Activated CD4-positive, alpha-beta T cell treated with anti-CD3 and anti-CD28 coated beads, Interleukin-2, Interleukin-6, amounts not matched to agents 100 ng/mL and 50 ng/mL, durations not matched to agents 16 hours and 8 hours (primary cell): ENCODE data around the gene STAM.
A peak's percentile ranks its signal among the peaks of the same experiment; 100 is the strongest.
"Not testable (repeated sequence)": the region's sequence is repeated elsewhere in the genome, so short reads cannot be mapped to it uniquely, and the experiment has no call there.

ENCODE experiments used
- DNase-seq: peaks from one replicate; pipeline ENCODE4 v3.0.0-alpha.2; 2020

STAM gene

DNA sequence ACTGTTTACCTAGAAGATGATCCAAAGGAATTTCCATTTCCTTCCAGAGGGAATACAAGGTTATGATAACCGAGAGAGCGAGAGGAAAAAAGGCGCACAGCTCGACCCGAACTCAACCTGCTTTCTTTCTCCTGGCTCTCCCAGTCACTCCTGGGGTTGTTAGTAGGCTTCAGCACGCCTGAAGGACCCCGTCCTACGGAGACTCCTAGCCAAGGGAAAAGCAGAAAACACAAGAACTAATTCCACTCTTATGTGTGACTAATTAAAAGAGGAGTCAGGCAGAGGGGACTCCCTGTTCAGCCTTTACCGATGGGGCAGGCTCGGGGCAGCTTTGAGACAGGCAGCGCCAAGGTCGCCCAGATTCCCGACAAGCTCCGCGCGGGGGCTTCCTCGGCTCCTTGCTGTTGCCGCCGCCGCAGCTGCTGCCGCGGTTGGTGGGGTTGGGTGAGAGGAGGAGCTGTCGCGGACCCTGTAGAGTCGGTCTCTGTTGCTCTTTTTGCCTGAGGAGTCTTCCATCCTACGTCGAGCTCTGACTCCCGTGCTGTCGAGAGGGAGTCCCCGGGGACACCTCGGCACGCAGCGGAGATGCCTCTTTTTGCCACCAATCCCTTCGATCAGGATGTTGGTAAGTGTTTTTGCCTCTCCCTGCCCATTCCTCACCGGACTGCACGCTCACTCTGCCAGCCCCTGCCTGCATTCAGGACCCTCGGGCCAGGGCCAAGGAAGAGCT, at the start of gene STAM:
Gene STAM (plus strand): TSS at position 397 of the 730 bp plus-strand sequence. CDS start 189 bp downstream, at position 586.
- DNase-seq, result peak; percentile 94

DNA sequence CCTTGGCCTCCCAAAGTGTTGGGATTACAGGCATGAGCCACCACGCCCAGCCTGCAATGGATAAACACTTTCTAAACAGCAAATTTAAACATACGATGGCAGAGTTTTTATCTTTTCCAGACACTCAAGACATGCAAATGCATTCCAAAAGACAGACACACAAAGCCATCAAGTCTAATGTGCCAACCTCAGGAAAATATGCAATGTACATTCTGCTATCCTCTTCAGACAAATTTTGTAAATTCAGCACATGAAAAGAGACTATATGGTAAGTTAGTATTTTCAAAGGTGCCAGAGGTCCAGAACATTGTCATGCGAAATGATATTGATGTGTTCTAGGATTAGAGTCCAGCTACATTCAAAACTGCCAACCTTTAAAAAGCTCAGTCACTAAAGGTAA, 46.6 kb upstream of the STAM start:
- DNase-seq, result no peak

DNA sequence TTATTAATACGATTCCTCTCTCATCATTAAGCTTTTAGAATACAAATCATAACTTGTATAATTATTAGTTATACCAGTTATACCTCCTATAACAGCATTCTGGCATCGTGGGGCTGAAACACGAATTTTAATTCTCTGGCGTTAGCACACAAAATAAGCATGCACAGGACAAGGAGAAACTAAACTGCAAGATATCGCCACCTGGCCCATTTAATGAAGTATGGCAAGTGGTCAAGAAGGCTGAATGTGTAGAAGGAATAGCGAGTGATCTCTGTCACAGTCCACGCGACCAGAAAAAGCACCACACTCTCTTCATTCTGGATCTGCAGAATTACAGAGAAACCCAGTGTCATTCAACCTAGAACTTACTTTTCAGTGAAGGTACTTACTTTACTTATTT, 44.9 kb upstream of the STAM start:
- peak; percentile 5 for DNase-seq

DNA sequence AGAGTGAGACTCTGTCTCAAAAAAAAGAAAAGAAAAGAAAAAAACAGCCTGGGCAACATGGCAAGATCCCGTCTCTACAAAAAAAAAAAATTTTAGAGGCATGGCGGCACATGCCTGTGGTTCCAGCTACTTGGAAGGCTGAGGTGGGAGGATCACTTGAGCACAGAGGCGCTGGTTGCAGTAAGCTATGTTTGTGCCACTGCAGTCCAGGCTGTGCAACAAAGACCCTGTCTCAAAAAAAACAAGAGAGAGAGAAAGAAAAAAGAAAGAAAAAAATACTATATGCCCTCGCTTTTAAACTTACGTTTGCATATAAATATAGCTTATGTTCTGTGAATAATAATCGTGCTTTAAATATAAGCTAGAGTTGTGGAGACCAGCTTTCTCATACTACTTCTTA, 38.0 kb upstream of the STAM start:
- DNase-seq, result no peak

DNA sequence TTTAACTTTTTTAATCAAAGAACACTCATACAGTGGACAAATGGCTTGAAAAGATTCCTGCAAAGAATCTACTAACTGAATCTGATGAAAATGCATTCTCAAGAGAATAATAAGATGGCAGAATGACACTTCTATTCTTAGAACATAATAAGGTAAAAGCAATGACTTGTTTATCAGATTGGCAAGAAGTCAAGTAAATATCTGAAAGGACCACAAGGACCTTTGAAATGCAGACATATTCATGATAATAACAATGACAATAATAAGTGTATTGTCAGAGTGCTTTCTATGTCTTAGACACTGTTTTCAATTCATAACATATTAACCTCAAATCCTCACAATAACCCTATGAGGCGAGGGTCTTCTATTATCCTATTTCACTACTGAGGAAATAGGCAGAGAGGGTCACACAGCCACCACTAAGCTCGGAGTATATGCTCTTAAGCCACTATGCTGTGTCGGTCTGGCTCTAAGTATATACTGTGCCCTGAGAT, 37.4 kb upstream of the STAM start:
- no peak for DNase-seq

DNA sequence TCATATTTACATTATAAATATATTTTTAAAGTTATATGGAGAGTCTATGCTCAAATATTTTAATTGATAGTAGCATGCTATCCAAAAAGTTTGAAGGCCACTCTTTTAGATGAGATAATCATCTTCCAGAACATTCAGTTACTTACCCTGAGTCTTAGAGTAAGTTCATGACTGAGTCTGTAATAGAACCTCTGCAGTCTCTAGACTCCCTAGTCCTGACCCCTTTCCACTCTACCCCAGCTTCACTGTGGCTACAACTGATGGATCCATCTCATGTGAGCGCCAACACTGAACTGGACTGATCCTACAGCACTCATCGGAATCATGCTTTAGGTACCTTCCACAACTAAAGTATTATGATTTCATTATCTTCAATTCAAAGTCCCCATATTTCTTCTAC, 36.9 kb upstream of the STAM start:
- no peak for DNase-seq

DNA sequence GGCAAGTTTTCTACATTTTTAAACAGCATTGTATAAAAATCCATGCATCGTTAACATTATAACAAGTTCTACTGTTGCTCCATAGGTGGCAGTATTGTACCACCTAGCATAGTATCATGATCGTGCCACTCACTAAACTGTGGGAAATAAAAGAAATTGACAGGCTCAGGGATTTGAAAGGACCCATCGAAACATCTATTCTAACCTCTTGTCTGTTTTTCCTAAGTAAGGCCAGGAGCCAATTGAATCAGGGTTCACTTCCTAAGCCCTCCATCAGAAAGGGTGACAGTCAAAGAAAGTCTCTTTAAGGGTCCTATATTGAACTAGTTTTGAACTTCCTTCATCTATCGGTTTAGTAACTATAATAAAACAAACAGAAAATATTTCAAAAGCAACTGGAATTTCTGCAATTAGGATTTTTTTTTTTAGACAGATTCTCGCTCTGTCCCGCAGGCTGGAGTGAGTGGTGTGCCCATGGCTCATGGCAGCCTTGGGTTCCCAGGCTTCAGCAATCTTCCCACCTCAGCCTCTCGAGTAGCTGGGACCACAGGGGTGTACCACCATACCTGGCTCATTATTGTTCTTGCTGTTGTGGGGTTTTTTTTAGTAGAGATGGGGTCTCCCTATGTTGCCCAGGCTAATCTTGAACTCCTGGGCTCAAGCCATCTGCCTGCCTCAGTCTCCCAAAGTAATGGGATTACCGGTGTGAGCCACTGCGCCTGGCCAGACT, 36.2 kb upstream of the STAM start:
- DNase-seq, result peak; percentile 66

DNA sequence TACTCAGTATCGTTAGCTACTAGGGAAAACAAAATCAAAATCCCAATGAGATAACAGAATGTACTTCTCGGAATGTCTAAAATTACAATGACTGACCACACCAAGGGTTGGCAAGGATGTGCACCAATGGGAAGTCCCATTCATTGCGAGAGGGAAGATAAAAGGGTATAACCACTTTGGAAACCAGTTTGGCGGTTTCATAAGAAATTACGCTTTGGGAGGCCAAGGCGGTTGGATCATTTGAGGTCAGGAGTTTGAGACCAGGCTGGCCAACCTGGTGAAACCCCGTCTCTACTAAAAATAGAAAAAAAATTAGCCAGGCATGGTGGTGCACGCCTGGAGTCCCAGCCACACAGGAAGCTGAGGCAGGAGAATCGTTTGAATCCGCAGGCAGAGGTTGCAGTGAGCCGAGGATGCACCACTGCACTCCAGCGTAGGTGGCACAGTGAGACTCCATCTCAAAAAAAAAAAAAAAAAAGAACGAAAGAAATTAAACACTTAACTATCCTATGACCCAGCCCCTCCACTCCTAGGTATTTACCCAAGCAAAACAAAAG, 34.4 kb upstream of the STAM start:
- no peak for DNase-seq

DNA sequence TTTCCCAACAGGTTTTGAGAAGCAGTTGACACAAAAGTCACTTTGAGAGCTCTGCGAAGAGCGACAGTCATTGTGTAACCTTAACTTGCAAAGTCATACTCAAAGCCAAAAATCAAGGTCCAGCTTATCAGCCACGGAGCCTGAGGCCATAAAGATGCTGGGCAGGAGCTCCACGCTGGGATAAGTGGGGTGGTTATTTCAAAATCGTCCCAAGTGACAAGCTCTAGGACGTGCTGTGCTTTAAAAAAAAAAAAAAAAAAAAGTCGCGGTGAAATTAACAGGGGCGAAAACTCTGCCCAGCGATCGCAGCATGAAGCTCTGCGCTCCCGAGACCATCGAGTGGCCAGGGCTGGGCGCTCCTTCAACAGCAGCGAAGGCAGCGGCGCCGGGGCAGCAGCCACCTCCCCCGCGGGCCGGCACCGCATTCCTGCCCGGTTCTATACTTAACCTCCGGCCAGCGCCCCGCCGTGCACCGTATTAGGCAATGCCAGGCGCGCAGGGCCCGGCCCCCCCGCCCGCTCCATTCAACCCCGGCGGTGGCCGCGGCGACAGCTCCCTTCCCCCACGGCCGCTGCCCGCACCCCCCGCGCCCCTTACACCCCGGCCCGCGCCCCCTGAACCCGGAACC, 27.4 kb upstream of the STAM start:
- DNase-seq, result peak; percentile 23

DNA sequence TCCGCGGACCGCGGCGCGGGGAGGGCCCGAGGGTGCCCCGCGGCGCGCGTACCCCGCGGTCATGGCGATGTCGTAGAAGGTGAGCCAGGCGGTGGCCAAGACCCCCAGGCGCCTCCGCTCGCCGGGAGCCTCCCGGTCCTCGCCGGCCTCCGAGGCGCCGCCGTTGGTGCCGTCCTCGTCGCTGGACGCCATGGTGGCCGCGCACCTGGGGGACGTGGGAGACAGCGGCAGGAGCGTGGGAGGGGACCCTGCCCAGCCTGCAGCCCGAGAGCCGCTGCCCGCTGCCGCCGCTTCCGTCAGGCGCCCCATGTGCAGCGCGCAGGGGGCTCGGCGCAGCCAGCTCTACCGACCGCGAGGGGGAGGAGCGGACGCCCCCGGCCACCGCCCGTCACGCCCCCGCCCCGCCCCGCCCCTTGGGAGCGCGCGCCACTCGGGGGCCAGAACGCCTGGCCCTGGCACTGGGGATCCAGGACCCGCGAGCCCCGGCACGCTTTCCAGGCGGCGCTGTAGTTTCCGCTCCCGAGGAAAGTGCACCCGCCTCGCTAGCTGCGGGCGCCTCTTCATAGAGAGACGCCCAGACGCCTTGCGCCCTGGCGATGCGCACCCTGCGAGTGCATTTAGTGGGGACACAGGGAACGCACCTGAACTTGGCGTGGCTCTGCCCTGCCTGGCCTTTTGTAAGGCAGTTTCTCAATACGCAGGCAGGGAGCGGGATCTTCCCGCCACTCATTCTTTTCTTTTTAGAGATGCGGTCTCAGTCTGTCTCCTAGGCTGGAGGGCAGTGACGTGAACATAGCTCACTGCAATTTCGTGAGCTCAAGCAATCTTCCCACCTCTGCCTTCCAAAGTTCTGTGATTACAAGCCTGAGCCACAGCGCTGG, 26.7 kb upstream of the STAM start, which contains the start of gene HACD1:
Gene HACD1 (minus strand): TSS at position 344 of the 881 bp plus-strand sequence. CDS start 35 bp downstream, at position 309.
- DNase-seq, result peak; percentile 64

DNA sequence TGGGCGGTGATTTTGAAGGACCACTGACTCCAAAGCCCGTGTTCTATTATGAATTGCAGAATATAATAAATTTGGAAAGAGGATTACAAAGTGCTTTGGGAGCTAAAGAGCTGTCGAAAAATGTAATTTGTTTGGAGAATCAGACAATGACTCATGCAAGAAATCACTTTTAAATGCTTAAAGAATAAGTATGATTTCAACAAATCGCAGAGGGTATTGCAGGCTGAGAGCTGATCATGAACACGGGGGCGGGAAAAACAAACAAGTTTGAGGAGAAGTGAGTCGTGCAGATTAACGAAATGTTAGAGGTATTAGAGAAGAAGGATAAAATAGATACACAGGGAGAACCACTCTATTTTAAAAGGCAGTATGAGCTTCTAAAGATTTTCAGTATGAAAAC, 21.9 kb upstream of the STAM start:
- DNase-seq, result no peak

DNA sequence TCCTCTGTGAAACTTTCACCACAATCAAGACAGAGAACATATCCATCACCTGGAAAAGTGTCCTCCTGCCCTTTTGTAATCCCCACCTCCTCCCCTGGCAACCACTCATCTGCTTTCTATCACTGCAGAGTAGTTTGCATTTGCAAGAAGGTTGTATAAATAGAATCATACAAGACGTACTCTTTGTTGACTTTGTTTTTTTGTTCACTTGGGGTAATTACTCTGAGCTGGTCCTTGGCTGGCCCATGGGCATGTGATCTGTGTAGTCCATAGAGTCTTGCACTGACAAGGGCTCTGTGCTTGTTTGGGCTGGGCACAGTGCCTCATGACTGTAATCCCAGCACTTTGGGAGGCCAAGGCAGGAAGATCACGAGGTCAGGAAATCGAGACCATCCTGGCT, 19.0 kb upstream of the STAM start:
- no peak for DNase-seq

DNA sequence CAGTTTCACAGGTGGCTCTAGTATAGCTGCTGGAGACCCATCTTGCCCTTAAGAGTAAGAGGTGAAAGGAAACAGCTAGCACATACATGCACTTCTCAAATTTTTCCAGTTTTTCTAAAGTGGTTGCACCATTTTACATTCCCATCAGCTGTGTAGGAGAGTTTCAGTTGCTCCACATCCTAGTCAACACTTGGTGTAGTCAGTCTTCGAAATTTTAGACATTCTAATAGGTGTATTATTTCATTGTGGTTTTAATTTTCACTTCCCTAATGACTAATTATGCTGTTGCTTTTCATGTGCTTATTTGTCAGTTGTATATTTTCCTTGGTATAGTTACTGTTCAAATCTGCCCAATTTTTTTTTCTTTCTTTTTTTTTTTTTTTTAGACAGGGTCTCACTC, 17.3 kb upstream of the STAM start:
- no peak for DNase-seq

DNA sequence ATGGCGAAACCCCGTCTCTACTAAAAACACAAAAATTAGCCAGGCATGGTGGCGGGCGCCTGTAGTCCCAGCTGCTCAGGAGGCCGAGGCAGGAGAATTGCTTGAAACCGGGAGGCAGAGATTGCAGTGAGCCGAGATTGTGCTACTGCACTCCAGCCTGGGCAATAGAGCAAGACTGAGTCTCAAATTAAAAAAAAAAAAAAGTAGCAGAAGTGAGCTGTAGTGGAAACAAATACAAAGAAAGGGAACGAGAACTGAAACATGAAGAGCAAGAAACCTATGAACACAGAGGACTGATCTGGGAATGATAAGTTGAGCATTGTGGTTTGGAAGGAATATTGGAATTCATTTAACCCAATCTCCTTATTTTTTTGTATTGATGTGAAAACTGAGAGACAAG, 11.4 kb upstream of the STAM start:
- DNase-seq, result not testable (repeated sequence)

DNA sequence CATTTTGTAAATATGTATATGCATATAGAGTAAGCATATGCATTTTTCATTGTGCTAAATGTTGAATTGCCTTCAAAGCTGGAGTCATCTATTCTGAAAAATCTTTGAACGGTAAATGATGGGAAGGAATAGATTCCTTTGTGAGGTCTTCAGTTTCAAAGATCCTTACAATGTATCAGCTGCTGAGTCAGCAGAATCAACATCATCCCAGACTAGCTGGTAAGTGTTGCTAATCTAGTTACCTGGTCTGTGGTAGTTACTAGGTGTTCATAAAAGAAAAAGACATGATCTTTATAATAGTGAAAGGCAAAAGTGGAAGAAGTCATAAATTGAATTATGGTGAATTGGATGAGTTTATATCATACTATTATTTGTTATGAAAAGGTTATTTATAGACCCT, 10.6 kb upstream of the STAM start:
- no peak for DNase-seq

DNA sequence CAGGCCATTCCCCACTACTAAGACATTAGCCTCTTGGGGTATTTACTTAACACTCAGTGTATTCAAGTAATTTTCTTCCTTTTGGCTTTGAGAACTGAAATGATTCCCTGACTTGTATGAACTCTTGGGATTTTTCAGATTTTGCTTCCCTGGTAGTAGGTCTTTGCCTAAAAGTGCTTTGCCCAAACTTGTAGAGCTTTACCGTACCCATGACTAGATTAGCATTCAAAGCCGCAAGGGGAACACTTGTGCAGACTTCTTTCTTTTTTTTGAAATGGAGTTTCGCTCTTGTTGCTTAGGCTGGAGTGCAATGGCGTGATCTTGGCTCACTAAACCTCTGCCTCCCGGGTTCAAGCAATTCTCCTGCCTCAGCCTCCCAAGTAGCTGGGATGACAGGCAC, 6.1 kb upstream of the STAM start:
- no peak for DNase-seq

DNA sequence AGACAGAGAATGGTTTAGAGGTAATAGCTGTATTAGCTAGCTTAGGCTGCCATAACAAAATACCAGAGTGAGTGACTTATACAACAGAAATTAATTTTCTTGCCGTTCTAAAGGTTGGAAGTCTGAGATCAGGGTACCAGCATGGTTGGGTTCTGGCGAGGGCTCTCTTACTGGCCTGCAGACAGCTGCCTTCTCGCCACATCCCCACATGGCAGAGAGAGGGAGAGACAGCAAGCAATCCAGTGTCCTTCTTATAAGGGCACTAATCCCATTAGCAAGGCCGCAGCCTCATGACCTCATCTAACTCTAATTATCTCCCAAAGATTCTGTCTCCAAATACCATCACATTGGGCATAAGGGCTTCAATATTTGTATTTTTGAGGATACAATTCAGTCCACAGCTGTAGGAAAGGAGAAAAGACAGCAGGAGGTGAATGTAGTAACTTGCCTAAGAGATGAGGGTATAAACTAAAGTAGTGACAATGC, 3.6 kb upstream of the STAM start:
- no peak for DNase-seq

DNA sequence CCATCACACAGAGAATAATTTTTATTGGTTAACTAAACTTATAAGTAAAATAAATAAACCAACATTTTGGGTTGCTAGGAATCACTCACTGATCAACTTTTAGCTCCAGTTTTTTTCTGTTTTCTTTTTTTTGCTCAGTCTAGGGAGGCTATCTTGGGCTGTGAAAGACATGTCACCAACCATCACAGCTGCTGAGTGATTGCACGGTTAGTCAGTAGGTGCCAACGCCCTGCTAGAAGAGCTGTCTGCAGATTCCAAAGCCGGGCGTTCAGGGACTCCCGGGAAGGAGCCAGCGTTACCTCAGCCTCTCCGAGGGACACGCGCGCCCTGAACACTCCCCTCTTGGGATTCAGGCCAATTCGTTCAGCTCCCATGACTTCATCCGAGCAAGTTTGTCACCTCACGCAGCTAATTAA, 604 bp upstream of the STAM start:
- no peak for DNase-seq

DNA sequence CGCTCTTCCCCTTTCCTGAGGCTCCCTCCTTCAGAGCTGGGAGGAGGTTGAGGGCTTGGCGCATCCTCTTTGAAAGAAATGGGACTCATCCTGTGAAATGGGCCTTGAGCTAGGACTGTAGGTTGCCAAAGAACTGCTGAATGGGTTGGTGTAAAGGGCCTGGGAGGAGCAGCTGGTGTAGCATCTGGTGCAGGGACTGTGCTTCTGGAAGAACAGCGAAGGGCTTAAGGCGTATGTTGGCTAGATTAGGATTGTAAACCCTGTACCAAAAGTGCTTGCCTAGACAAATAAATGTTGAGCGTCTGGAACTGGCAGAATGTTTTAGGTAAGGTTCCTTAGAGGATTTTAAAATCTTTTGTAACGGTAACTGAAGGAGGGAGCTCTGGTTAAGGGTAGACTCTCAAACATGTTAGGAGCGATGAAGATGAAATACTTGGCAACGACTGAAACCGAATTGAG, 563 bp downstream of the STAM start:
- peak; percentile 36 for DNase-seq

DNA sequence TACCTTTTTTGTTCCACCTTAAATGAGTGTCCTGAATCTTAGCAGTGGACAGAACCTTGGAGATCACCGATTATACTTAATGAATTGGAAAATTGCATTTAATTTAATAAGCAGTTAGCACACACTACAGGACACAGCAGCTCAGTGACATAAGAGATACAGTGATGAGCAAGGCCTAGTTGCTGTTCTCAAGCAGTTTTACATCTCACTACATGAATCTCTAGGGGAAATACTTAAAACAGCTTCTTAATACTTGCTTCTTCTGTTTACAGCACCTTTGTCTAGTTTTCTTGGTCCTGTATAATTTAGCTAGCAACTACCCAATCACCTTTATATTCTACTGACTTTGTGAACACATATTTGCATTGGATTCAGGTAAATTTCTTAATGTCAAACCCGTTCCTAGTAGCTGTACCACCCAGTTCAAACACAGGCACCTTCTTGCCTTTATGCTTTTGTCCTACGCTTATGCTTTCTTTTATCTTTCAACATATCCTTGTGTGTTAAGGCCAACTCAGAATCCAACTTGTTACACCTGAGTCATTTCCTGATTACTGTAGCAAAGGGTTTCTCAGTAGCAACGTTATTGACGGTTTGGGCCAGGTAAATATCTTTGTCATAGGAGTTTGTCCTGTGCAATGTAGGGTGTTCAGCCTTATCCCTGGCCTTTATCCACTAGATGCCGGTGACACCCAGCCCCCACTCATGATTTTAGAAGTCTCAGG, 1.8 kb downstream of the STAM start:
- peak; percentile 79 for DNase-seq

DNA sequence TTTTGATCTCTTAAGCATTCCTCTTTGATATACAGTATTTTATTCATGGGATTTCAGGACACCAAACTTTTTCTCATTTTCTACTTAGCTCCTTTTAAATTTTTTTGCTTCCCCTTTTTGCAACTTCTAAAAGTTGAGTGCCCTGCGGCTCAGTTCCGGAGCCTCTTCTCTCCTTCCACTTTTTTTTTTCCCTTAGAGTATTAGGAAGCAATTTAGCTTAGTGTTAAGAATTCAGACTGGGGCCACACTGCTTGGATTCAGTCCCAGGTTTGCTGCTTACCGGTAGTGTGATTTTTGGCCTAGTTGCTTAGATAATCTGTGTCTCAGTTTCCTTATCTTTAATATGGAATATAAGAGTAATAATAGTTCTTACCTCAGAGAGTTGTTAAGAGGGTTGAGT, 3.4 kb downstream of the STAM start:
- no peak for DNase-seq
